HG03159 (cell line): Measurements from ENCODE around the gene IGF1.

Source experiments
- ATAC-seq: cut with Tn5 transposase; IDR thresholded peaks from one replicate; pipeline ENCODE4 v1.9.1; 2021; ENCODE audit warnings: mild to moderate bottlenecking, moderate library complexity; ENCODE audit not compliant: unreplicated experiment

The IGF1 gene

GRCh38 chr12:102480406-102480805, at the start of gene IGF1:
Gene IGF1, minus strand, starts transcription at chr12:102480563. Its CDS starts 182 bp downstream, at chr12:102480381.
- ATAC-seq: no peak

GRCh38 chr12:102528111-102528510, 47.7 kb upstream of the IGF1 start:
- no peak for ATAC-seq

GRCh38 chr12:102527171-102527720, 46.9 kb upstream of the IGF1 start:
- ATAC-seq: no peak

GRCh38 chr12:102526656-102527055, 46.3 kb upstream of the IGF1 start:
- ATAC-seq: no peak

GRCh38 chr12:102522768-102523167, 42.4 kb upstream of the IGF1 start:
- no peak for ATAC-seq

GRCh38 chr12:102521662-102522277, 41.4 kb upstream of the IGF1 start:
- no peak for ATAC-seq

- no peak for ATAC-seq
Measured at GRCh38 chr12:102518871-102519270, 38.5 kb upstream of the IGF1 start.

- no peak for ATAC-seq
Measured at GRCh38 chr12:102514696-102515095, 34.3 kb upstream of the IGF1 start.

GRCh38 chr12:102513739-102514138, 33.4 kb upstream of the IGF1 start:
- ATAC-seq: no peak

- peak; percentile 83 for ATAC-seq
Measured at GRCh38 chr12:102513272-102513671, 32.9 kb upstream of the IGF1 start.

- ATAC-seq: peak; percentile 22
Measured at GRCh38 chr12:102512523-102512922, 32.2 kb upstream of the IGF1 start.

- no peak for ATAC-seq
Measured at GRCh38 chr12:102511575-102511974, 31.2 kb upstream of the IGF1 start.

- no peak for ATAC-seq
Measured at GRCh38 chr12:102510463-102510862, 30.1 kb upstream of the IGF1 start.

- ATAC-seq: no peak
Measured at GRCh38 chr12:102510031-102510430, 29.7 kb upstream of the IGF1 start.

- ATAC-seq: no peak
Measured at GRCh38 chr12:102509123-102509626, 28.8 kb upstream of the IGF1 start.

GRCh38 chr12:102508052-102508451, 27.7 kb upstream of the IGF1 start:
- ATAC-seq: no peak

- ATAC-seq: no peak
Measured at GRCh38 chr12:102507301-102507700, 26.9 kb upstream of the IGF1 start.

GRCh38 chr12:102504871-102505270, 24.5 kb upstream of the IGF1 start:
- no peak for ATAC-seq

- no peak for ATAC-seq
Measured at GRCh38 chr12:102504280-102504679, 23.9 kb upstream of the IGF1 start.

GRCh38 chr12:102503831-102504230, 23.5 kb upstream of the IGF1 start:
- ATAC-seq: no peak

GRCh38 chr12:102503056-102503681, 22.8 kb upstream of the IGF1 start:
- peak; percentile 83 for ATAC-seq

- ATAC-seq: no peak
Measured at GRCh38 chr12:102501773-102502172, 21.4 kb upstream of the IGF1 start.
